ENCODE measurements around the gene ZCCHC7.

GRCh38 chr9:37273595-37273994 lies 153.2 kb downstream of the ZCCHC7 start:
- TF ChIP-seq CTCF (IDR thresholded peaks at IDR 0.05; ENCODE audit: extremely low read depth in 1 of 2, insufficient read depth in 1 of 2, low read depth in 1 of 2, low read length in 2 of 2) (no peak), POLR2AphosphoS5 (IDR thresholded peaks at IDR 0.05; ENCODE audit: insufficient read depth, low read depth, low read length) (no peak), POLR2A (IDR thresholded peaks at IDR 0.05; ENCODE audit: low read depth, low read length) (no peak), GATA2 (IDR thresholded peaks at IDR 0.05; ENCODE audit: insufficient read depth, insufficient read length, low read depth, low read length) (no peak), MAX (IDR thresholded peaks at IDR 0.05; ENCODE audit: insufficient read depth, insufficient read length) (no peak), EZH2 (IDR thresholded peaks at IDR 0.05; ENCODE audit: borderline replicate concordance, low read depth, low read length, severe bottlenecking) (no peak)
